Mesendoderm (in vitro differentiated cells): Measurements from ENCODE around the gene SELENOH.
A peak's percentile ranks its signal among the peaks of the same experiment; 100 is the strongest.

Experiments used
- DNase-seq: peaks from one replicate; pipeline ENCODE4 v3.0.0; 2013
- H2AK5ac ChIP-seq: 2 replicates; pipeline ENCODE4 v1.6.1; 2013; ENCODE audit warnings: low read length, inconsistent platforms
- H2BK120ac ChIP-seq: 2 replicates; pipeline ENCODE4 v1.6.1; 2013; ENCODE audit warnings: low read depth, mild to moderate bottlenecking, low read length, moderate library complexity, mixed read lengths
- H2BK15ac ChIP-seq: replicated peaks from 2 replicates; pipeline ENCODE4 v1.6.1; 2013; ENCODE audit warnings: low read depth, mild to moderate bottlenecking, moderate library complexity
- H2BK5ac ChIP-seq: 2 replicates; pipeline ENCODE4 v1.6.1; 2013; ENCODE audit warnings: low read length, inconsistent platforms
- H3K18ac ChIP-seq: 2 replicates; pipeline ENCODE4 v1.6.1; 2013; ENCODE audit warnings: mild to moderate bottlenecking, low read length, mixed read lengths
- H3K23ac ChIP-seq: one replicate; pipeline ENCODE4 v1.6.1; 2013; ENCODE audit warnings: low read length
- H3K27ac ChIP-seq: 2 replicates; pipeline ENCODE4 v1.5.1; 2013; ENCODE audit warnings: low read depth, mild to moderate bottlenecking, inconsistent platforms, low read length, moderate library complexity
- H3K27me3 ChIP-seq: 2 replicates; pipeline ENCODE4 v1.6.1; 2013; ENCODE audit warnings: low read length, control low read depth, mild to moderate bottlenecking, inconsistent platforms; ENCODE audit not compliant: insufficient read depth, poor library complexity
- H3K36me3 ChIP-seq: 2 replicates; pipeline ENCODE4 v1.6.1; 2013; ENCODE audit warnings: low read length, inconsistent platforms; ENCODE audit not compliant: control insufficient read depth, insufficient read depth
- H3K4ac ChIP-seq: one replicate; pipeline ENCODE4 v1.6.1; 2013; ENCODE audit warnings: low read depth, mild to moderate bottlenecking, low read length, moderate library complexity
- H3K4me1 ChIP-seq: 2 replicates; pipeline ENCODE4 v1.6.1; 2013; ENCODE audit warnings: low read depth, low read length, inconsistent platforms; ENCODE audit not compliant: control insufficient read depth
- H3K4me2 ChIP-seq: 2 replicates; pipeline ENCODE4 v1.6.1; 2013; ENCODE audit warnings: low read length
- H3K4me3 ChIP-seq: 2 replicates; pipeline ENCODE4 v1.5.1; 2013; ENCODE audit warnings: mild to moderate bottlenecking, low read length
- H3K56ac ChIP-seq: one replicate; pipeline ENCODE4 v1.6.1; 2013; ENCODE audit warnings: low read length
- H3K79me1 ChIP-seq: 2 replicates; pipeline ENCODE4 v1.6.1; 2013; ENCODE audit warnings: low read length, inconsistent platforms
- H3K79me2 ChIP-seq: 2 replicates; pipeline ENCODE4 v1.6.1; 2013; ENCODE audit warnings: mild to moderate bottlenecking, low read length; ENCODE audit not compliant: control insufficient read depth, insufficient read depth
- H3K9ac ChIP-seq: 2 replicates; pipeline ENCODE4 v1.6.1; 2013; ENCODE audit warnings: low read length, inconsistent platforms
- H4K5ac ChIP-seq: one replicate; pipeline ENCODE4 v1.6.1; 2013; ENCODE audit warnings: low read length
- H4K8ac ChIP-seq: one replicate; pipeline ENCODE4 v1.6.1; 2013; ENCODE audit warnings: low read depth, mild to moderate bottlenecking, control low read depth, low read length, moderate library complexity
- WGBS: extraction: QIAGEN DNeasy Blood & Tissue Kit; methylation state at CpG from one replicate; pipeline ENCODE4 v1.1.7; 2013; ENCODE audit warnings: low lambda C conversion rate, missing lambda C conversion rate; ENCODE audit not compliant: insufficient coverage; ENCODE audit errors: extremely low coverage; 5-methylcytosine and 5-hydroxymethylcytosine counted together

The SELENOH gene

DNA sequence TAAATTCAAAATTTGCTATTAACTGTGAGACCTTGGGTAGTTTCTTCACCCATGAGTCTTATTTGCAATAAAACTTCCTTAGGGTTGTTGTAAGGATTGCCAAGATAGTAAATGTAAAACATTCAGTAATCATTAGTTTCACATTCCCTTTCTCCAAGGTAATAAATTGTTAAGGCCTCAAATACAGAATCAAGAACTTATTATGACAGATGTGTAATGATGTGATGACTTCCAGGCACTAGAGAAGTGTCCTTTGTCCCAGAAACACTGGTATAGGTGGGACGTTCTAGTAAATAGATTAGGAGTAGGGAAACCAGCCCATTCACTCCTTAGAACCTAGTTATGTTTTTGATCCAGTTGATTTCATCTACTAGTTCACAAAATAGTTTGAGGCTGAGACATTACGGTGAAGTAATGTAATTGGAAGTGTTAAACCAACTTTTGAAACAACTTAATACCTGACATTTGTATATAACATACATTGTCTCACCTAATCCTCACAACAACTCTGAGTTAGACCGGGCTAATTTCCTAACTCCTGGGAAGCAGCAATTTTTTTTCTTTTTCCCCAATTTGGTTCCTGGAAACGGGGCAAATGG is 45.8 kb downstream of the SELENOH start:
- H3K56ac ChIP-seq, result no peak overlapping the region
- no peak overlapping the region for H2BK5ac ChIP-seq
- H4K5ac ChIP-seq, result no peak overlapping the region
- no peak overlapping the region for H3K23ac ChIP-seq
- no peak overlapping the region for H2BK120ac ChIP-seq
- H2AK5ac ChIP-seq, result no peak overlapping the region
- H3K27ac ChIP-seq, result no peak overlapping the region
- no peak for DNase-seq
- no peak overlapping the region for H2BK15ac ChIP-seq
- peaks cover 90% of the 10 kb centered on the region for H3K79me2 ChIP-seq
- peaks cover 4% of the 10 kb centered on the region for H3K4me1 ChIP-seq
- no peak overlapping the region for H3K4ac ChIP-seq
- no peak overlapping the region for H4K8ac ChIP-seq
- WGBS, result no CpG with 5 or more reads among the region's 4 CpGs
- H3K4me2 ChIP-seq, result no peak overlapping the region
- no peak overlapping the region for H3K9ac ChIP-seq
- no peaks in the 10 kb centered on the region for H3K27me3 ChIP-seq
- H3K4me3 ChIP-seq, result no peak overlapping the region
- H3K79me1 ChIP-seq, result peaks cover 4% of the 10 kb centered on the region
- H3K18ac ChIP-seq, result no peak overlapping the region
- H3K36me3 ChIP-seq, result no peaks in the 10 kb centered on the region

DNA sequence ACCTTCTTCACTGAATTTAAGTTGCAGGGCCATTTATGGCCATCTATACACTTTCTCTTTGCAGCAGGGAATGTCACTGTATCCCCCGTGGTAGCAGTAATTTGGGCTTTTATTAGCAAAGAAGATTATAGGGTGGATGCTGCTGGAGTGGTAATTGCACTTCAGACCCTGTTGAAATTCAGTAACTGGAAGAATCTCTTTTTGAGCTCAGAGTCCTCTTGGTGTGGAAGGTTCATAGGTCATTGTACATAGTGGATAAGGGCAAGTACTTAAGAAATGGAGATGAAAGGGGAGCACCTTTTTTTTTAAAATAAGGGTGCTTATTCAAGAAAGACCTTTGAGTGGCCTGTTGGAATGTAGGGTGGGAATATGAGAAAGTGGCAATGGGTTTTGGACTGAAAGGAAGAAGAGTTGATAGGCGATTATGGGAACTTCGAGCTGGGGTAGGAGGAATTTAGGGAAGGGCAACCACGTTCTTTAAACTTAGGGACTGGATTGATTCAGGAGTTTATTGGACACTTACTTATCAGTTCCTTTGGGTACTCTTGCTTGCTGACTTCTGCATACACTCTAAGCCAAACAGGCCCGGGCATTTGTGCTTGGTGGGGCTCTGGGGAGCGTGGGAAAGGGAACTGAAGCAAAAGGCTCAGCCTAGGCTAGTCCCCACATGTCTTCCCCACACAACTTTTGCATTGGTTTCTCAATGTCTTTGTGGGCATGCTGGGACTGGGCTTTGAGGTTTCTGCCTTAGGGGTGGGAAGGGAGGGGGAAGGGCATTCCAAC is 46.8 kb downstream of the SELENOH start:
- Histone ChIP-seq H4K5ac (no peak overlapping the region), H3K23ac (no peak overlapping the region), H2AK5ac (no peak overlapping the region), H3K4me1 (no peaks in the 10 kb centered on the region), H4K8ac (peak overlapping the region; percentile 76), H2BK120ac (peak overlapping the region; percentile 35), H3K27me3 (no peaks in the 10 kb centered on the region), H3K36me3 (no peaks in the 10 kb centered on the region), H3K79me2 (peaks cover 89% of the 10 kb centered on the region), H3K56ac (peak overlapping the region; percentile 40), H3K4me2 (no peak overlapping the region), H3K79me1 (peaks cover 6% of the 10 kb centered on the region), H3K27ac (peak overlapping the region; percentile 13), H3K18ac (peak overlapping the region; percentile 51), H3K4me3 (no peak overlapping the region), H3K9ac (no peak overlapping the region), H3K4ac (no peak overlapping the region), H2BK5ac (no peak overlapping the region), H2BK15ac (no peak overlapping the region)
- WGBS, result no CpG with 5 or more reads among the region's 6 CpGs
- peak; percentile 68 for DNase-seq

DNA sequence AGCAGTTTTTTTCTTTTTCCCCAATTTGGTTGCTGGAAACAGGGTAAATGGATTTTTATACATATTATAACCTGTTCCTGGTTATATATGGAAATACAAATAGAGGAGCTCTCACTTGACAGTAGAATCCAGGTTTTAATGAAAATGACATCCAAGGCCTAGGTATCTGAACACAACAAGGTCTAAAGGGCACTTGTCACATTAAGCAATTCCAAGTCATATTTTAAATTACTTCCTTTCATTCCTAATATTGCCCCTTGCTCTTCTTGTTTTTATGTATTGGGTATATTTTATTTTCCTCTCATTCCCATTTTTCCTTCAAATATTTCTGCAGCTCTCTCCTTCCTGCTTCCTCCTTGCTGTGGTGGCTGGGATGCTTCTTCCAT is 47.4 kb downstream of the SELENOH start:
- no peak overlapping the region for H2BK120ac ChIP-seq
- H3K9ac ChIP-seq, result no peak overlapping the region
- H3K4me1 ChIP-seq, result no peaks in the 10 kb centered on the region
- no peak overlapping the region for H2BK5ac ChIP-seq
- H4K8ac ChIP-seq, result no peak overlapping the region
- no peak overlapping the region for H2BK15ac ChIP-seq
- H3K79me1 ChIP-seq, result peaks cover 6% of the 10 kb centered on the region
- H4K5ac ChIP-seq, result no peak overlapping the region
- no peak for DNase-seq
- no peak overlapping the region for H2AK5ac ChIP-seq
- H3K4ac ChIP-seq, result no peak overlapping the region
- no peak overlapping the region for H3K27ac ChIP-seq
- H3K23ac ChIP-seq, result no peak overlapping the region
- H3K56ac ChIP-seq, result no peak overlapping the region
- H3K27me3 ChIP-seq, result no peaks in the 10 kb centered on the region
- no peak overlapping the region for H3K4me3 ChIP-seq
- H3K36me3 ChIP-seq, result no peaks in the 10 kb centered on the region
- H3K79me2 ChIP-seq, result peaks cover 90% of the 10 kb centered on the region
- no peak overlapping the region for H3K4me2 ChIP-seq
- no peak overlapping the region for H3K18ac ChIP-seq

DNA sequence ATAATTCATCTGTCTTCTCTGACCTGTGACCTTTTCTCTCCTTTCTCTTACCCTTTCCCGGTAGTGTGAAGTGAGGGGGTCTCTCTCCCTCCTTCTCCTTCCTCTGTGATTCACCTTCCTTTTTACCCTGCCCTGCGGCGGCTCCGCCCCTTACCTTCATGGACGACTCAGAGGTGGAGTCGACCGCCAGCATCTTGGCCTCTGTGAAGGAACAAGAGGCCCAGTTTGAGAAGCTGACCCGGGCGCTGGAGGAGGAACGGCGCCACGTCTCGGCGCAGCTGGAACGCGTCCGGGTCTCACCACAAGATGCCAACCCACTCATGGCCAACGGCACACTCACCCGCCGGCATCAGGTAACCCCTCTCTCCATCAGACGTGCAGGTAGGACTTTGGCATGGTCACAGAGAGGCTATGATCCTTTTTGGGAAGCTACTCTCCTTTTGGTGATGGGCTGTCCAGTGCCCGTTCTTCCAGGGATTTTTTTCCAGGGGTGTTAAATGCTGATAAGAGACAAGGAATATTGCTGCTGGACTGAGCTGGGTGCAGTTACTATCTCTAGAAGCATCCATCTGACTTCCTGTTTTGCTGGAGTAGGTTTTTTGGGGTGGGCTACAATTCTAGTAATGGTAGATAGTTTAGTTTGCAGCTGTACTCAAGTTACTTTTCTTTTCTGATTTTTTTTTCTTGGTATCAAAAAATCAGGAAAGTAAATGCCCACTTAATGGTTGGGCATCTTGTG is 50.2 kb downstream of the SELENOH start:
- H3K36me3 ChIP-seq, result peaks cover 6% of the 10 kb centered on the region
- no peak overlapping the region for H4K8ac ChIP-seq
- no peaks in the 10 kb centered on the region for H3K27me3 ChIP-seq
- H4K5ac ChIP-seq, result no peak overlapping the region
- H2BK120ac ChIP-seq, result no peak overlapping the region
- H3K9ac ChIP-seq, result no peak overlapping the region
- no CpG with 5 or more reads among the region's 22 CpGs for WGBS
- peaks cover 10% of the 10 kb centered on the region for H3K79me1 ChIP-seq
- H2BK15ac ChIP-seq, result no peak overlapping the region
- H3K27ac ChIP-seq, result no peak overlapping the region
- no peak overlapping the region for H2AK5ac ChIP-seq
- H3K23ac ChIP-seq, result no peak overlapping the region
- no peak overlapping the region for H3K4ac ChIP-seq
- H3K4me2 ChIP-seq, result no peak overlapping the region
- H3K18ac ChIP-seq, result no peak overlapping the region
- H3K79me2 ChIP-seq, result peaks cover 77% of the 10 kb centered on the region
- no peak overlapping the region for H3K4me3 ChIP-seq
- no peaks in the 10 kb centered on the region for H3K4me1 ChIP-seq
- DNase-seq, result no peak
- no peak overlapping the region for H2BK5ac ChIP-seq
- peak overlapping the region; percentile 3 for H3K56ac ChIP-seq

DNA sequence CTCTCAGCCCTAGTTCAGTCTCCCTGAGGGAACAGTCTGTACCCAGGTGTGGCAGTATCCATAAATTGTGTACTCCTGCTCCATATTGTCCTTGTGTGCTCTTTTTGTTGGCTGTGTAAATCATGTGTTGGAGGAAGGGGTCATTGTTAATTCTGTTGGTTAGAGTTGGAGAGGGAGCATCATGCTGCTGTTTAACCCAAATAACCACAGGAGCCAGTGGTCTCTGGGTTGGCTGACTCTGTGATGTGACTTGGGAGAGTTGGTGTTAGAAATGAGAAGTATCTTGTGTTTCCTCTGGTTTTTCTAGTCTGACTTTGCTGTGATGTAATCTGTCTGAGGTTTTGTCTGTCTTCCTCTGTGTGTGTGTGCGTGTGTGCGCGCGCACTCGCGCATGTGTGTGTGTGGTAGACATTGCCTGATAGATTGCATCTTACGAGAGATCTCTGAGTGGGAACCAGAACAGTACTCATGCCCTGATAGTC is 50.8 kb downstream of the SELENOH start:
- no peak overlapping the region for H2BK15ac ChIP-seq
- peaks cover 13% of the 10 kb centered on the region for H3K79me1 ChIP-seq
- H3K4me2 ChIP-seq, result no peak overlapping the region
- no peak overlapping the region for H3K56ac ChIP-seq
- no peak overlapping the region for H3K18ac ChIP-seq
- peaks cover 10% of the 10 kb centered on the region for H3K36me3 ChIP-seq
- H4K5ac ChIP-seq, result no peak overlapping the region
- no peak overlapping the region for H2AK5ac ChIP-seq
- no peak overlapping the region for H2BK5ac ChIP-seq
- no peaks in the 10 kb centered on the region for H3K4me1 ChIP-seq
- H3K27me3 ChIP-seq, result no peaks in the 10 kb centered on the region
- H3K79me2 ChIP-seq, result peaks cover 75% of the 10 kb centered on the region
- H3K4ac ChIP-seq, result no peak overlapping the region
- H3K23ac ChIP-seq, result no peak overlapping the region
- DNase-seq, result no peak
- no peak overlapping the region for H3K27ac ChIP-seq
- H2BK120ac ChIP-seq, result no peak overlapping the region
- no peak overlapping the region for H4K8ac ChIP-seq
- no CpG with 5 or more reads among the region's 7 CpGs for WGBS
- H3K9ac ChIP-seq, result no peak overlapping the region
- no peak overlapping the region for H3K4me3 ChIP-seq
